WTC11 (cell line): Measurements from ENCODE around the gene FMNL3.

Source experiments
- CTCF ChIP-seq: fragments of 200-600 bp; IDR thresholded peaks from 2 replicates; pipeline ENCODE4 v1.8.0; 2022; ENCODE audit warnings: antibody characterized with exemption
- ESRRA ChIP-seq: sonication (generic); formaldehyde crosslinking; IDR thresholded peaks from 2 replicates; pipeline ENCODE4 v1.8.1; 2022; ENCODE audit warnings: mild to moderate bottlenecking, missing genetic modification reagents, borderline replicate concordance
- ETV6 ChIP-seq: sonication (generic); formaldehyde crosslinking; IDR thresholded peaks from 2 replicates; pipeline ENCODE4 v1.8.1; 2022; ENCODE audit warnings: mild to moderate bottlenecking, missing genetic modification reagents
- FOXJ3 ChIP-seq: sonication (generic); formaldehyde crosslinking; IDR thresholded peaks from 2 replicates; pipeline ENCODE4 v1.9.0; 2021; ENCODE audit warnings: missing genetic modification reagents, mild to moderate bottlenecking, borderline replicate concordance
- FOXK1 ChIP-seq: sonication (generic); formaldehyde crosslinking; IDR thresholded peaks from 2 replicates; pipeline ENCODE4 v1.8.0; 2022; ENCODE audit warnings: mild to moderate bottlenecking, moderate library complexity, missing genetic modification reagents
- FOXP1 ChIP-seq: sonication (generic); formaldehyde crosslinking; IDR thresholded peaks from 2 replicates; pipeline ENCODE4 v1.8.0; 2022; ENCODE audit warnings: missing genetic modification reagents, mild to moderate bottlenecking, moderate library complexity, borderline replicate concordance
- JUN ChIP-seq: sonication (generic); formaldehyde crosslinking; IDR thresholded peaks from 2 replicates; pipeline ENCODE4 v1.8.0; 2023; ENCODE audit warnings: mild to moderate bottlenecking, missing genetic modification reagents
- MYBL2 ChIP-seq: sonication (generic); formaldehyde crosslinking; IDR thresholded peaks from 2 replicates; pipeline ENCODE4 v1.8.1; 2023; ENCODE audit warnings: mild to moderate bottlenecking, moderate library complexity, missing genetic modification reagents
- PRDM15 ChIP-seq: sonication (generic); formaldehyde crosslinking; IDR thresholded peaks from 2 replicates; pipeline ENCODE4 v1.8.0; 2022; ENCODE audit warnings: missing genetic modification reagents
- ZNF423 ChIP-seq: fragments of 250-450 bp; sonication (Bioruptor Pico); IDR thresholded peaks from 2 replicates; pipeline ENCODE4 v2.1.2; 2022; ENCODE audit warnings: mild to moderate bottlenecking, moderate library complexity
- TF ChIP-seq, protein P1 (sequence below): sonication (generic); formaldehyde crosslinking; IDR thresholded peaks from 2 replicates; pipeline ENCODE4 v1.8.1; 2023; ENCODE audit warnings: mild to moderate bottlenecking, missing genetic modification reagents, moderate library complexity

GRCh38 chr12:49646871-49647654, 60.1 kb downstream of the FMNL3 start:
- TF ChIP-seq FOXK1 (CRISPR knock-in tag), result no peak
- TF ChIP-seq CTCF, result no peak
- TF ChIP-seq ESRRA (CRISPR knock-in tag), result no peak
- TF ChIP-seq, protein P1, sequence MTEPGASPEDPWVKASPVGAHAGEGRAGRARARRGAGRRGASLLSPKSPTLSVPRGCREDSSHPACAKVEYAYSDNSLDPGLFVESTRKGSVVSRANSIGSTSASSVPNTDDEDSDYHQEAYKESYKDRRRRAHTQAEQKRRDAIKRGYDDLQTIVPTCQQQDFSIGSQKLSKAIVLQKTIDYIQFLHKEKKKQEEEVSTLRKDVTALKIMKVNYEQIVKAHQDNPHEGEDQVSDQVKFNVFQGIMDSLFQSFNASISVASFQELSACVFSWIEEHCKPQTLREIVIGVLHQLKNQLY, result no peak
- no peak for TF ChIP-seq ETV6 (CRISPR knock-in tag)
- TF ChIP-seq JUN (CRISPR knock-in tag), result no peak
- TF ChIP-seq MYBL2 (CRISPR knock-in tag), result no peak
- TF ChIP-seq ZNF423 (CRISPR knock-in tag), result no peak
- TF ChIP-seq PRDM15 (CRISPR knock-in tag), result no peak
- no peak for TF ChIP-seq FOXJ3 (CRISPR knock-in tag)
- TF ChIP-seq FOXP1 (CRISPR knock-in tag), result no peak
